ENCODE results near the gene MDGA2. TPM values are rescaled to one million over a fixed set of nuclear protein-coding genes. Genes with fewer than 3 reads are reported as not detected.

MDGA2 gene
- total RNA-seq, 2 experiments from 2014 or later, result not detected

- H3K27ac Mint-ChIP-seq, result no peak overlapping the region
- H3K4me3 Mint-ChIP-seq, result no peak overlapping the region
- H3K36me3 Mint-ChIP-seq (ENCODE audit: low read depth), result no peaks in the 10 kb centered on the region
Measured at GRCh38 chr14:47120645-47121044, 554.8 kb downstream of the MDGA2 start.

GRCh38 chr14:47103771-47104170 lies 571.6 kb downstream of the MDGA2 start:
- ATAC-seq (no peak), DNase-seq (no peak)
- Mint-ChIP-seq H3K4me1 (ENCODE audit: low read depth) (no peaks in the 10 kb centered on the region), H3K9me3 (ENCODE audit: insufficient read depth) (peaks cover 4% of the 10 kb centered on the region), H3K4me3 (no peak overlapping the region), H3K27me3 (ENCODE audit: low read depth) (no peaks in the 10 kb centered on the region), H3K36me3 (ENCODE audit: low read depth) (no peaks in the 10 kb centered on the region), H3K27ac (no peak overlapping the region)
- POLR2A ChIA-PET, result no interaction called here
- CTCF ChIA-PET, result no interaction called here

More at GRCh38 chr14:47120645-47121044, 554.8 kb downstream of the MDGA2 start:
- ATAC-seq (no peak), DNase-seq (no peak)
- POLR2A ChIA-PET, result no interaction called here
- peaks cover 1% of the 10 kb centered on the region for H3K9me3 Mint-ChIP-seq (ENCODE audit: insufficient read depth)
- H3K27me3 Mint-ChIP-seq (ENCODE audit: low read depth), result no peaks in the 10 kb centered on the region
- CTCF ChIA-PET, result no interaction called here
- H3K4me1 Mint-ChIP-seq (ENCODE audit: low read depth), result no peaks in the 10 kb centered on the region

- Mint-ChIP-seq H3K27me3 (ENCODE audit: low read depth) (no peaks in the 10 kb centered on the region), H3K27ac (no peak overlapping the region), H3K4me3 (no peak overlapping the region), H3K36me3 (ENCODE audit: low read depth) (no peaks in the 10 kb centered on the region), H3K9me3 (ENCODE audit: insufficient read depth) (peaks cover 4% of the 10 kb centered on the region), H3K4me1 (ENCODE audit: low read depth) (no peaks in the 10 kb centered on the region)
- ChIA-PET POLR2A (no interaction called here), CTCF (no interaction called here)
- DNase-seq (no peak), ATAC-seq (no peak)
Measured at GRCh38 chr14:47102472-47102871, 572.9 kb downstream of the MDGA2 start.

- ChIA-PET POLR2A (no interaction called here), CTCF (no interaction called here)
- H3K27me3 Mint-ChIP-seq (ENCODE audit: low read depth), result no peaks in the 10 kb centered on the region
- H3K36me3 Mint-ChIP-seq (ENCODE audit: low read depth), result no peaks in the 10 kb centered on the region
- no peaks in the 10 kb centered on the region for H3K4me1 Mint-ChIP-seq (ENCODE audit: low read depth)
- no peaks in the 10 kb centered on the region for H3K9me3 Mint-ChIP-seq (ENCODE audit: insufficient read depth)
- ATAC-seq, result no peak
- no peak overlapping the region for H3K27ac Mint-ChIP-seq
- no peak for DNase-seq
- H3K4me3 Mint-ChIP-seq, result no peak overlapping the region
Measured at GRCh38 chr14:47085678-47086077, 589.7 kb downstream of the MDGA2 start.

GRCh38 chr14:47065326-47065725 lies 610.1 kb downstream of the MDGA2 start:
- Mint-ChIP-seq H3K36me3 (ENCODE audit: low read depth) (no peaks in the 10 kb centered on the region), H3K27me3 (ENCODE audit: low read depth) (no peaks in the 10 kb centered on the region), H3K4me3 (no peak overlapping the region), H3K9me3 (ENCODE audit: insufficient read depth) (peaks cover 10% of the 10 kb centered on the region), H3K4me1 (ENCODE audit: low read depth) (no peaks in the 10 kb centered on the region), H3K27ac (no peak overlapping the region)
- CTCF ChIA-PET, result no interaction called here
- DNase-seq, result no peak
- POLR2A ChIA-PET, result no interaction called here
- no peak for ATAC-seq

GRCh38 chr14:47060050-47060449 lies 615.4 kb downstream of the MDGA2 start:
- no peaks in the 10 kb centered on the region for H3K36me3 Mint-ChIP-seq (ENCODE audit: low read depth)
- no peaks in the 10 kb centered on the region for H3K27me3 Mint-ChIP-seq (ENCODE audit: low read depth)
- no peaks in the 10 kb centered on the region for H3K9me3 Mint-ChIP-seq (ENCODE audit: insufficient read depth)
- ChIA-PET POLR2A (no interaction called here), CTCF (no interaction called here)
- H3K4me3 Mint-ChIP-seq, result no peak overlapping the region
- H3K4me1 Mint-ChIP-seq (ENCODE audit: low read depth), result no peaks in the 10 kb centered on the region
- H3K27ac Mint-ChIP-seq, result no peak overlapping the region
- no peak for ATAC-seq
- DNase-seq, result no peak

GRCh38 chr14:47057364-47057763 lies 618.0 kb downstream of the MDGA2 start:
- CTCF ChIA-PET, result no interaction called here
- H3K36me3 Mint-ChIP-seq (ENCODE audit: low read depth), result no peaks in the 10 kb centered on the region
- no peak overlapping the region for H3K4me3 Mint-ChIP-seq

GRCh38 chr14:47044841-47045240 lies 630.6 kb downstream of the MDGA2 start:
- CTCF ChIA-PET, result no interaction called here
- Mint-ChIP-seq H3K9me3 (ENCODE audit: insufficient read depth) (peaks cover 8% of the 10 kb centered on the region), H3K27ac (no peak overlapping the region), H3K27me3 (ENCODE audit: low read depth) (no peaks in the 10 kb centered on the region), H3K36me3 (ENCODE audit: low read depth) (no peaks in the 10 kb centered on the region), H3K4me3 (no peak overlapping the region), H3K4me1 (ENCODE audit: low read depth) (no peaks in the 10 kb centered on the region)
- POLR2A ChIA-PET, result no interaction called here
- ATAC-seq, result no peak
- DNase-seq, result no peak

More at GRCh38 chr14:47057364-47057763, 618.0 kb downstream of the MDGA2 start:
- POLR2A ChIA-PET, result no interaction called here
- Mint-ChIP-seq H3K27me3 (ENCODE audit: low read depth) (no peaks in the 10 kb centered on the region), H3K4me1 (ENCODE audit: low read depth) (no peaks in the 10 kb centered on the region), H3K9me3 (ENCODE audit: insufficient read depth) (no peaks in the 10 kb centered on the region), H3K27ac (no peak overlapping the region)
- DNase-seq, result no peak
- no peak for ATAC-seq

GRCh38 chr14:47040550-47040949 lies 634.9 kb downstream of the MDGA2 start:
- no peak overlapping the region for H3K4me3 Mint-ChIP-seq
- DNase-seq (no peak), ATAC-seq (no peak)
- CTCF ChIA-PET, result no interaction called here
- H3K27ac Mint-ChIP-seq, result no peak overlapping the region
- POLR2A ChIA-PET, result no interaction called here
- no peaks in the 10 kb centered on the region for H3K27me3 Mint-ChIP-seq (ENCODE audit: low read depth)
- peaks cover 4% of the 10 kb centered on the region for H3K9me3 Mint-ChIP-seq (ENCODE audit: insufficient read depth)
- no peaks in the 10 kb centered on the region for H3K4me1 Mint-ChIP-seq (ENCODE audit: low read depth)
- no peaks in the 10 kb centered on the region for H3K36me3 Mint-ChIP-seq (ENCODE audit: low read depth)

GRCh38 chr14:47039336-47039735 lies 636.1 kb downstream of the MDGA2 start:
- DNase-seq (no peak), ATAC-seq (no peak)
- H3K9me3 Mint-ChIP-seq (ENCODE audit: insufficient read depth), result peaks cover 4% of the 10 kb centered on the region
- no peak overlapping the region for H3K4me3 Mint-ChIP-seq
- no peak overlapping the region for H3K27ac Mint-ChIP-seq
- ChIA-PET CTCF (no interaction called here), POLR2A (no interaction called here)
- no peaks in the 10 kb centered on the region for H3K27me3 Mint-ChIP-seq (ENCODE audit: low read depth)
- no peaks in the 10 kb centered on the region for H3K36me3 Mint-ChIP-seq (ENCODE audit: low read depth)
- no peaks in the 10 kb centered on the region for H3K4me1 Mint-ChIP-seq (ENCODE audit: low read depth)

GRCh38 chr14:47022721-47023120 lies 652.7 kb downstream of the MDGA2 start:
- Mint-ChIP-seq H3K27me3 (ENCODE audit: low read depth) (no peaks in the 10 kb centered on the region), H3K36me3 (ENCODE audit: low read depth) (no peaks in the 10 kb centered on the region), H3K27ac (no peak overlapping the region), H3K4me1 (ENCODE audit: low read depth) (no peaks in the 10 kb centered on the region), H3K4me3 (no peak overlapping the region), H3K9me3 (ENCODE audit: insufficient read depth) (no peaks in the 10 kb centered on the region)
- DNase-seq (no peak), ATAC-seq (no peak)
- POLR2A ChIA-PET, result no interaction called here
- CTCF ChIA-PET, result no interaction called here

GRCh38 chr14:47020500-47020899 lies 654.9 kb downstream of the MDGA2 start:
- Mint-ChIP-seq H3K27ac (no peak overlapping the region), H3K36me3 (ENCODE audit: low read depth) (no peaks in the 10 kb centered on the region), H3K4me1 (ENCODE audit: low read depth) (no peaks in the 10 kb centered on the region), H3K9me3 (ENCODE audit: insufficient read depth) (no peaks in the 10 kb centered on the region), H3K27me3 (ENCODE audit: low read depth) (no peaks in the 10 kb centered on the region), H3K4me3 (no peak overlapping the region)
- ATAC-seq, result no peak
- POLR2A ChIA-PET, result no interaction called here
- CTCF ChIA-PET, result no interaction called here
- no peak for DNase-seq

GRCh38 chr14:47012533-47013280 lies 662.7 kb downstream of the MDGA2 start:
- Mint-ChIP-seq H3K27ac (no peak overlapping the region), H3K27me3 (ENCODE audit: low read depth) (no peaks in the 10 kb centered on the region), H3K36me3 (ENCODE audit: low read depth) (no peaks in the 10 kb centered on the region), H3K4me1 (ENCODE audit: low read depth) (no peaks in the 10 kb centered on the region), H3K9me3 (ENCODE audit: insufficient read depth) (peaks cover 3% of the 10 kb centered on the region), H3K4me3 (no peak overlapping the region)
- POLR2A ChIA-PET, result no interaction called here
- CTCF ChIA-PET, result no interaction called here
- no peak for ATAC-seq
- DNase-seq, result no peak
